Activated CD8-positive, alpha-beta T cell treated with anti-CD3 and anti-CD28 coated beads for 36 hours (primary cell): Measurements from ENCODE around the gene AK9. TPM values are rescaled to one million over a fixed set of nuclear protein-coding genes. Genes with fewer than 3 reads are reported as not detected.

Source experiments
- ATAC-seq: fragments of 200-7000 bp; cut with Tn5 transposase; one replicate; pipeline ENCODE4 v1.10.0; 2021; ENCODE audit warnings: mild to moderate bottlenecking, moderate library complexity
- CTCF ChIA-PET: fragments of 350-600 bp; sonication (Branson Sonifier 250); formaldehyde crosslinking; loops from one replicate; lab custom pipeline; 2021; ENCODE audit warnings: antibody characterized with exemption; lab: Charles Lee
- POLR2A ChIA-PET: fragments of 350-600 bp; sonication (Branson Sonifier 250); formaldehyde crosslinking; loops from one replicate; lab custom pipeline; 2021; ENCODE audit warnings: antibody characterized with exemption; lab: Charles Lee
- DNase-seq: peaks from one replicate; pipeline ENCODE4 v3.0.0-alpha.2; 2020
- H3K27ac Mint-ChIP-seq: one replicate; pipeline ENCODE4 v1.8.0; 2021; ENCODE audit warnings: mild to moderate bottlenecking, mixed read lengths
- H3K27me3 Mint-ChIP-seq: one replicate; pipeline ENCODE4 v1.8.0; 2021; ENCODE audit warnings: mixed read lengths
- H3K36me3 Mint-ChIP-seq: one replicate; pipeline ENCODE4 v1.8.0; 2021; ENCODE audit warnings: low read depth, mixed read lengths
- H3K4me1 Mint-ChIP-seq: one replicate; pipeline ENCODE4 v1.8.0; 2021; ENCODE audit warnings: low read depth, mixed read lengths
- H3K4me3 Mint-ChIP-seq: one replicate; pipeline ENCODE4 v1.8.0; 2021; ENCODE audit warnings: mild to moderate bottlenecking, moderate library complexity, mixed read lengths
- H3K9me3 Mint-ChIP-seq: one replicate; pipeline ENCODE4 v1.8.0; 2021; ENCODE audit warnings: mixed read lengths
- CTCF ChIP-seq: fragments of 200-600 bp; IDR thresholded peaks from one replicate; pipeline ENCODE4 v1.8.0; 2022; ENCODE audit warnings: antibody characterized with exemption, mild to moderate bottlenecking
- intact Hi-C: fragments of 100-400 bp; cut with micrococcal nuclease; formaldehyde crosslinking; loops from one replicate; pipeline ENCODE4 v1.10.0; 2022
- total RNA-seq, 2 experiments: library from RNA; stranded (reverse); gene quantifications; one replicate each; pipeline ENCODE4 v1.2.3, GENCODE V29; 2021

AK9 gene
- 1 to 10 TPM; 3.0 to 3.5 TPM for total RNA-seq

- ChIA-PET POLR2A (interaction anchor here (0.8 to 1.3 kb wide), 3 partner anchors 13 to 317 kb away, joined by 3 to 5 read pairs (median 3); no protein-coding TSS in a partner anchor), CTCF (interaction anchor here (1.3 to 5.0 kb wide), 5 partner anchors 10 to 503 kb away, joined by 4 to 28 read pairs (median 7); no protein-coding TSS in a partner anchor)
- H3K4me1 Mint-ChIP-seq: peaks cover 40% of the 10 kb centered on the region
- intact Hi-C loops: loop anchor here (10.0 kb wide), 1 partner anchor 96 kb away; no protein-coding TSS in a partner anchor
- no peaks in the 10 kb centered on the region for H3K9me3 Mint-ChIP-seq
- DNase-seq (peak; percentile 95), ATAC-seq (peak; percentile 95)
- TF ChIP-seq CTCF: no peak
- H3K27ac Mint-ChIP-seq: peak within 1 kb of the TSS; percentile 90
- H3K36me3 Mint-ChIP-seq: no peaks in the 10 kb centered on the region
- peak within 1 kb of the TSS; percentile 91 for H3K4me3 Mint-ChIP-seq
- H3K27me3 Mint-ChIP-seq: no peaks in the 10 kb centered on the region
Measured at GRCh38 chr6:109690737-109691621, at the start of gene AK9, which contains the start of gene FIG4. Gene AK9, minus strand, starts transcription at chr6:109691202. Its CDS starts 15,457 bp downstream, at chr6:109675745. Gene FIG4, plus strand, starts transcription at chr6:109691296. Its CDS starts 140 bp downstream, at chr6:109691436.

- DNase-seq: peak; percentile 9
- no peak for ATAC-seq
- H3K27me3 Mint-ChIP-seq: no peaks in the 10 kb centered on the region
Measured at GRCh38 chr6:109740787-109741186, 49.8 kb upstream of the AK9 start.

DNA sequence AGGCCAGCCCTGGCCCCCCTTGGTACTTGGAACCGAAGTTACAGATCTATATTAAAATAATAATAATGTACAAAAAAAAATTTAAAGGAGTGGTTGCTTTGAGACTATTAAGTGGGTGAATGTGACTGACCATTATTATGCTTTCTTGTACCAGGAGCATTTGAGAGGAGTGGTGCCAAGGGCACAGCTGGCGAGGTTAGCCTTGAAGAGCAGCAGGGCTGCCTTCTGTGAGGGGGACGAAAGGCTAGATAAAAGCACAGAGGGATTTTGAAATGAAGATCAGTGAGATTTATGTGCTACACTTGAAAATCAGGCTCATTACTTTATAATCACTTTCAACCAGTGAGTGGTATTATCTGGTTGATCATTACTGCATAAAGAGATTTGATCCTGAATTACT lies 48.7 kb upstream of the AK9 start:
- H3K4me1 Mint-ChIP-seq: peaks cover 4% of the 10 kb centered on the region
- H3K27ac Mint-ChIP-seq: no peak overlapping the region
- no peak for TF ChIP-seq CTCF
- H3K4me3 Mint-ChIP-seq: no peak overlapping the region
- peaks cover 36% of the 10 kb centered on the region for H3K36me3 Mint-ChIP-seq
- no peaks in the 10 kb centered on the region for H3K9me3 Mint-ChIP-seq
- no peaks in the 10 kb centered on the region for H3K27me3 Mint-ChIP-seq
- ChIA-PET POLR2A (no interaction called here), CTCF (interaction anchor here (2.0 kb wide), 1 partner anchor 300 kb away, joined by 6 read pairs; no protein-coding TSS in a partner anchor)
- no peak for ATAC-seq
- intact Hi-C loops: no loop called here
- no peak for DNase-seq

More at GRCh38 chr6:109740787-109741186, 49.8 kb upstream of the AK9 start:
- TF ChIP-seq CTCF: no peak
- Mint-ChIP-seq H3K4me1 (peaks cover 4% of the 10 kb centered on the region), H3K36me3 (peaks cover 36% of the 10 kb centered on the region), H3K9me3 (no peaks in the 10 kb centered on the region), H3K4me3 (no peak overlapping the region), H3K27ac (no peak overlapping the region)
- intact Hi-C loops: no loop called here
- POLR2A ChIA-PET: interaction anchor here (0.6 kb wide), 1 partner anchor 572 kb away, joined by 3 read pairs; no protein-coding TSS in a partner anchor
- CTCF ChIA-PET: interaction anchor here (2.0 kb wide), 1 partner anchor 299 kb away, joined by 6 read pairs; no protein-coding TSS in a partner anchor

- CTCF ChIA-PET: no interaction called here
- ATAC-seq (no peak), DNase-seq (no peak)
- intact Hi-C loops: no loop called here
- POLR2A ChIA-PET: no interaction called here
- Mint-ChIP-seq H3K4me3 (no peak overlapping the region), H3K4me1 (peaks cover 4% of the 10 kb centered on the region), H3K27ac (no peak overlapping the region), H3K27me3 (no peaks in the 10 kb centered on the region), H3K36me3 (peaks cover 26% of the 10 kb centered on the region), H3K9me3 (no peaks in the 10 kb centered on the region)
- TF ChIP-seq CTCF: no peak
Measured at GRCh38 chr6:109738667-109739066, 47.7 kb upstream of the AK9 start.
